Mesenchymal stem cell (in vitro differentiated cells and primary cell): ENCODE results near the gene DRD1.

Source experiments
- DNase-seq: peaks from one replicate; pipeline ENCODE4 v3.0.0-alpha.2; 2013
- H2AFZ ChIP-seq: one replicate; pipeline ENCODE4 v1.6.1; 2013; ENCODE audit warnings: low read depth, mild to moderate bottlenecking, control low read depth, inconsistent platforms, low read length, moderate library complexity
- H2AK5ac ChIP-seq: 2 replicates; pipeline ENCODE4 v1.6.1; 2013; ENCODE audit warnings: low read length, moderate library complexity, mild to moderate bottlenecking, inconsistent platforms; ENCODE audit not compliant: severe bottlenecking
- H2BK120ac ChIP-seq: one replicate; pipeline ENCODE4 v1.6.1; 2013; ENCODE audit warnings: low read depth, mild to moderate bottlenecking, inconsistent platforms, low read length, moderate library complexity
- H2BK12ac ChIP-seq, 2 experiments: one replicate each; pipeline ENCODE4 v1.6.1; 2013; ENCODE audit warnings: inconsistent platforms in 2 of 2, low read length in 2 of 2, mild to moderate bottlenecking in 2 of 2, moderate library complexity in 2 of 2, control low read depth in 1 of 2
- H2BK15ac ChIP-seq: one replicate; pipeline ENCODE4 v1.6.1; 2013; ENCODE audit warnings: mild to moderate bottlenecking, low read depth, inconsistent platforms; ENCODE audit not compliant: poor library complexity, severe bottlenecking
- H2BK5ac ChIP-seq: 2 replicates; pipeline ENCODE4 v1.6.1; 2013; ENCODE audit warnings: low read depth, mild to moderate bottlenecking, low read length, control low read depth, inconsistent platforms; ENCODE audit not compliant: poor library complexity, severe bottlenecking
- H3K14ac ChIP-seq, 2 experiments: one replicate each; pipeline ENCODE4 v1.6.1; 2013; ENCODE audit warnings: inconsistent platforms in 2 of 2, low read length in 2 of 2, control low read depth in 1 of 2, mild to moderate bottlenecking in 1 of 2, moderate library complexity in 1 of 2
- H3K18ac ChIP-seq, 2 experiments: one replicate each; pipeline ENCODE4 v1.6.1; 2013; ENCODE audit warnings: inconsistent platforms in 2 of 2, low read length in 2 of 2, control low read depth in 1 of 2, low read depth in 1 of 2, mild to moderate bottlenecking in 1 of 2
- H3K23ac ChIP-seq, 2 experiments: one replicate each; pipeline ENCODE4 v1.6.1; 2013; ENCODE audit warnings: inconsistent platforms in 2 of 2, low read length in 2 of 2, mild to moderate bottlenecking in 2 of 2, moderate library complexity in 2 of 2, control low read depth in 1 of 2
- H3K27ac ChIP-seq: 2 replicates; pipeline ENCODE4 v1.5.1; 2013; ENCODE audit warnings: mild to moderate bottlenecking, moderate library complexity, low read length, control low read depth, inconsistent platforms; ENCODE audit not compliant: poor library complexity, severe bottlenecking
- H3K27me3 ChIP-seq, 2 experiments: 2 replicates each; pipeline versions ENCODE4 v1.6.1 to v1.7.0; 2013; ENCODE audit warnings: low read length in 2 of 2, mild to moderate bottlenecking in 2 of 2, moderate library complexity in 2 of 2, control low read depth in 1 of 2, inconsistent platforms in 1 of 2; ENCODE audit not compliant: control insufficient read depth in 1 of 2, insufficient read depth in 1 of 2
- H3K36me3 ChIP-seq, 2 experiments: 2 replicates each; pipeline versions ENCODE4 v1.6.1 to v1.7.0; 2013; ENCODE audit warnings: low read length in 2 of 2, control low read depth in 1 of 2, inconsistent platforms in 1 of 2, low read depth in 1 of 2, mild to moderate bottlenecking in 1 of 2; ENCODE audit not compliant: insufficient read depth in 2 of 2, control insufficient read depth in 1 of 2
- H3K4ac ChIP-seq, 2 experiments: one replicate each; pipeline ENCODE4 v1.6.1; 2013; ENCODE audit warnings: inconsistent platforms in 2 of 2, low read length in 2 of 2, mild to moderate bottlenecking in 2 of 2, moderate library complexity in 2 of 2, control low read depth in 1 of 2, low read depth in 1 of 2
- H3K4me1 ChIP-seq: 2 replicates; pipeline ENCODE4 v1.6.1; 2013; ENCODE audit warnings: low read depth, low read length, control low read depth; ENCODE audit not compliant: control insufficient read depth, insufficient read depth
- H3K4me2 ChIP-seq: 2 replicates; pipeline ENCODE4 v1.6.1; 2013; ENCODE audit warnings: low read length, mild to moderate bottlenecking, inconsistent platforms; ENCODE audit not compliant: poor library complexity, severe bottlenecking
- H3K4me3 ChIP-seq, 2 experiments: 2 replicates each; pipeline versions ENCODE4 v1.5.1 to v1.7.0; 2013; ENCODE audit warnings: low read length in 2 of 2, mild to moderate bottlenecking in 2 of 2, control low read depth in 1 of 2, low read depth in 1 of 2; ENCODE audit not compliant: insufficient read depth in 1 of 2
- H3K79me1 ChIP-seq: replicated peaks from 2 replicates; pipeline ENCODE4 v1.6.1; 2013; ENCODE audit warnings: mild to moderate bottlenecking, control low read depth, low read length, inconsistent platforms; ENCODE audit not compliant: poor library complexity, severe bottlenecking
- H3K9ac ChIP-seq: 2 replicates; pipeline ENCODE4 v1.7.0; 2013; ENCODE audit warnings: mild to moderate bottlenecking, low read length, moderate library complexity
- H3K9me3 ChIP-seq: 2 replicates; pipeline ENCODE4 v1.7.0; 2013; ENCODE audit warnings: mild to moderate bottlenecking, low read length; ENCODE audit not compliant: control insufficient read depth
- H4K8ac ChIP-seq: one replicate; pipeline ENCODE4 v1.6.1; 2013; ENCODE audit warnings: inconsistent platforms, mild to moderate bottlenecking, low read length, moderate library complexity
- H4K91ac ChIP-seq: one replicate; pipeline ENCODE4 v1.6.1; 2013; ENCODE audit warnings: mild to moderate bottlenecking, low read length, inconsistent platforms
- WGBS: methylation state at CpG from one replicate; pipeline ENCODE4 v1.1.7; 2013; ENCODE audit warnings: mixed read lengths; 5-methylcytosine and 5-hydroxymethylcytosine counted together

Gene DRD1

DNA sequence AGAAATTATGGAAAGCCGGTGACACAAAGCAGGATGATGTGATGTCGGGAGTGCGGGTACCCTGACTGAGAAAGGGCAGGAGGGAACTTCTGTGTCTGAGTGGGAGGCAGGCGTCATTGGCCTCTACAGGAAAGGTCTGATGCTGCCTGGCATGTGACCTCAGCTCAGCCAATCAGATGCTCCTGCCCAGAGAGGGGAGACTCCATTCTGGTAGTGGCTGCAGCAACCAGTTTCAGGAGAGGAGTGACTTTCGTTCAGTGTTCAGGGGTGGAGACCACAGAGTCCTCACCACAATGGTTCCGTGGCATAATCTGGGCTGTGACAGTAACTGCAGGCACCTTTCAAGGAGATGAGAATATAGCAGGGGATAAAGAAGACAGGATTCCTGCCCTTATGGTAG is 27.6 kb upstream of the DRD1 start:
- no peak for DNase-seq
- Histone ChIP-seq H4K8ac (no peak overlapping the region), H2BK120ac (no peak overlapping the region), H3K4me3 (no peak overlapping the region), H3K9me3 (no peaks in the 10 kb centered on the region), H3K4ac (no peak overlapping the region), H3K4me2 (no peak overlapping the region), H3K36me3 (no peaks in the 10 kb centered on the region), H3K9ac (no peak overlapping the region), H3K79me1 (no peaks in the 10 kb centered on the region), H2BK15ac (no peak overlapping the region), H2BK12ac (no peak overlapping the region), H2AFZ (no peak overlapping the region), H2BK5ac (no peak overlapping the region), H3K14ac (no peak overlapping the region), H3K27me3 (peaks cover 17 to 28% of the 10 kb centered on the region in 2 experiments), H3K27ac (no peak overlapping the region), H3K4me1 (no peaks in the 10 kb centered on the region), H2AK5ac (no peak overlapping the region), H4K91ac (no peak overlapping the region), H3K18ac (no peak overlapping the region), H3K23ac (no peak overlapping the region)
- WGBS = 66% methylated on average over 6 of the region's 6 CpGs

DNA sequence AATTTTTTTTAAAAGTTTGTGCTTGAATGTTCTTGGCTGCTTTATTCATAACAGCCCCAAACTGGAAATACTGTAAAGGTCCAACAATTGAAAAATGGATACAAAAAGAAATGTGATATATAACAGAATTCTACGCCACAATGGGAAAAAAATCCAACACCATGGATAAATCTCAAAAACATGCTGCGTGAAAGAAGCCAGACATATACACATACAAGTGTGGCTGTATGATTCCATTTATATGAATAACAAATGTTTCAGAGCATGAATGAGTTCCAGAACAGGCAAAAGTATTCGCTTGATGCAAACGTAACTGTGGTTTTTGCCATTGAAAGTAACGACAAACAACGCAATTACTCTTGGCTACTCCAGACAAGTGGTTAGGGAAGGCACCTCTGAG is 27.2 kb upstream of the DRD1 start:
- no peak overlapping the region for H3K4me2 ChIP-seq
- H2BK120ac ChIP-seq = no peak overlapping the region
- no peak overlapping the region for H3K27ac ChIP-seq
- no peaks in the 10 kb centered on the region for H3K79me1 ChIP-seq
- H3K14ac ChIP-seq = no peak overlapping the region
- 95% methylated on average over 5 of the region's 6 CpGs for WGBS
- H3K9me3 ChIP-seq = no peaks in the 10 kb centered on the region
- H3K18ac ChIP-seq = no peak overlapping the region
- H3K4me1 ChIP-seq = no peaks in the 10 kb centered on the region
- no peaks in the 10 kb centered on the region for H3K36me3 ChIP-seq
- no peak overlapping the region for H2BK5ac ChIP-seq
- no peak overlapping the region for H3K9ac ChIP-seq
- no peak for DNase-seq
- H2AFZ ChIP-seq = no peak overlapping the region
- no peak overlapping the region for H2AK5ac ChIP-seq
- no peak overlapping the region for H3K4ac ChIP-seq
- peaks cover 21 to 28% of the 10 kb centered on the region in 2 experiments for H3K27me3 ChIP-seq
- H4K8ac ChIP-seq = no peak overlapping the region
- H2BK15ac ChIP-seq = no peak overlapping the region
- H3K4me3 ChIP-seq = no peak overlapping the region
- no peak overlapping the region for H3K23ac ChIP-seq
- H2BK12ac ChIP-seq = no peak overlapping the region
- no peak overlapping the region for H4K91ac ChIP-seq

DNA sequence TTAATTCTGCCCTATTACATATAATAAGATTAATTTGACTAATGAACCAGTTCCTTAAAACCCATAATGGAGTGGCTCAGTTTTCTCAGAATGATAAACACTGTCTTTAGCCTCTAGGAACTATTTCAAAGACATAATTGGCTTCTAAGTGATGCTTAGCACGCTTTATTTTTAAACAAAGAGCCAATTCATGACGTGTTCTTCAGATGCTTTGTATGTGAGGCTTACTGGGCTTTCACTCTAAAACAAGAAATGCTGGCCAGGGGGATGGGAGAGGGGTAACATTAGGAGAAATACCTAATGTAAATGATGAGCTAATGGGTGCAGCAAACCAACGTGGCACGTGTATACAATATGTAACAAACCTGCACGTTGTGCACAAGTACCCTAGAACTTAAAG is 26.8 kb upstream of the DRD1 start:
- no peak overlapping the region for H2BK15ac ChIP-seq
- no peak overlapping the region for H2BK120ac ChIP-seq
- H3K4me3 ChIP-seq = no peak overlapping the region
- H3K79me1 ChIP-seq = no peaks in the 10 kb centered on the region
- no peaks in the 10 kb centered on the region for H3K36me3 ChIP-seq
- no peak overlapping the region for H2BK5ac ChIP-seq
- H3K23ac ChIP-seq = no peak overlapping the region
- no peaks in the 10 kb centered on the region for H3K4me1 ChIP-seq
- H4K91ac ChIP-seq = no peak overlapping the region
- H3K9me3 ChIP-seq = no peaks in the 10 kb centered on the region
- no peak overlapping the region for H2BK12ac ChIP-seq
- H3K27me3 ChIP-seq = peaks cover 25 to 26% of the 10 kb centered on the region in 2 experiments
- H2AK5ac ChIP-seq = no peak overlapping the region
- DNase-seq = no peak
- no peak overlapping the region for H3K9ac ChIP-seq
- H3K4ac ChIP-seq = no peak overlapping the region
- H3K14ac ChIP-seq = no peak overlapping the region
- no peak overlapping the region for H2AFZ ChIP-seq
- no peak overlapping the region for H4K8ac ChIP-seq
- 91% methylated on average over 2 of the region's 5 CpGs for WGBS
- no peak overlapping the region for H3K18ac ChIP-seq
- no peak overlapping the region for H3K4me2 ChIP-seq
- no peak overlapping the region for H3K27ac ChIP-seq

GRCh38 chr5:175469916-175470315 is 25.9 kb upstream of the DRD1 start:
- H3K4me2 ChIP-seq = no peak overlapping the region
- H3K9ac ChIP-seq = no peak overlapping the region
- H3K27ac ChIP-seq = no peak overlapping the region
- no peak overlapping the region for H3K4me3 ChIP-seq
- no peaks in the 10 kb centered on the region for H3K79me1 ChIP-seq
- no peaks in the 10 kb centered on the region for H3K36me3 ChIP-seq
- no peak overlapping the region for H4K8ac ChIP-seq
- peaks cover 22 to 23% of the 10 kb centered on the region in 2 experiments for H3K27me3 ChIP-seq
- H3K14ac ChIP-seq = no peak overlapping the region
- H2AK5ac ChIP-seq = no peak overlapping the region
- H2BK5ac ChIP-seq = no peak overlapping the region
- H4K91ac ChIP-seq = no peak overlapping the region
- 58% methylated on average over 3 of the region's 3 CpGs for WGBS
- no peak overlapping the region for H2BK12ac ChIP-seq
- no peak overlapping the region for H3K23ac ChIP-seq
- H2BK15ac ChIP-seq = no peak overlapping the region
- H3K9me3 ChIP-seq = no peaks in the 10 kb centered on the region
- no peak overlapping the region for H3K4ac ChIP-seq
- no peak overlapping the region for H2BK120ac ChIP-seq
- H2AFZ ChIP-seq = no peak overlapping the region
- no peaks in the 10 kb centered on the region for H3K4me1 ChIP-seq
- H3K18ac ChIP-seq = no peak overlapping the region
- no peak for DNase-seq
